H9 (cell line): Measurements from ENCODE around the gene CTSW. TPM values are rescaled to one million over a fixed set of nuclear protein-coding genes. Genes with fewer than 3 reads are reported as not detected.

ENCODE experiments used
- DNase-seq: peaks from one replicate; pipeline ENCODE4 v3.0.0-alpha.2; 2017
- H2AFZ ChIP-seq: one replicate; pipeline ENCODE4 v1.6.1; 2013; ENCODE audit warnings: mild to moderate bottlenecking, low read length, control low read depth, moderate library complexity
- H2AK5ac ChIP-seq: 2 replicates; pipeline ENCODE4 v1.6.1; 2013; ENCODE audit warnings: low read length, control low read depth, mixed read lengths; ENCODE audit not compliant: insufficient read length
- H2BK120ac ChIP-seq: one replicate; pipeline ENCODE4 v1.6.1; 2013; ENCODE audit warnings: low read depth, mild to moderate bottlenecking, low read length, control low read depth, inconsistent platforms; ENCODE audit not compliant: poor library complexity, severe bottlenecking
- H2BK12ac ChIP-seq: 2 replicates; pipeline ENCODE4 v1.6.1; 2013; ENCODE audit warnings: low read length, control low read depth, mixed read lengths, low read depth; ENCODE audit not compliant: insufficient read length
- H2BK15ac ChIP-seq: 2 replicates; pipeline ENCODE4 v1.6.1; 2013; ENCODE audit warnings: low read depth, low read length, control low read depth
- H2BK20ac ChIP-seq: one replicate; pipeline ENCODE4 v1.6.1; 2013; ENCODE audit warnings: low read depth, mild to moderate bottlenecking, low read length, control low read depth, inconsistent platforms; ENCODE audit not compliant: poor library complexity, severe bottlenecking
- H2BK5ac ChIP-seq: 2 replicates; pipeline ENCODE4 v1.6.1; 2013; ENCODE audit warnings: low read length, control low read depth, mixed read lengths; ENCODE audit not compliant: insufficient read length
- H3K14ac ChIP-seq: 2 replicates; pipeline ENCODE4 v1.6.1; 2013; ENCODE audit warnings: low read length, control low read depth; ENCODE audit not compliant: insufficient read depth
- H3K18ac ChIP-seq: 2 replicates; pipeline ENCODE4 v1.6.1; 2013; ENCODE audit warnings: low read depth, mild to moderate bottlenecking, mixed read lengths, low read length, control low read depth; ENCODE audit not compliant: insufficient read length
- H3K23ac ChIP-seq: 2 replicates; pipeline ENCODE4 v1.6.1; 2013; ENCODE audit warnings: low read length, control low read depth, mixed read lengths, low read depth; ENCODE audit not compliant: insufficient read length
- H3K23me2 ChIP-seq: 2 replicates; pipeline ENCODE4 v1.6.1; 2013; ENCODE audit warnings: low read depth, mild to moderate bottlenecking, mixed read lengths, low read length, control low read depth; ENCODE audit not compliant: insufficient read length, poor library complexity, severe bottlenecking
- H3K27ac ChIP-seq: 2 replicates; pipeline ENCODE4 v1.5.1; 2013; ENCODE audit warnings: low read length, control low read depth, mixed read lengths, low read depth; ENCODE audit not compliant: insufficient read length
- H3K27me3 ChIP-seq: 2 replicates; pipeline ENCODE4 v1.6.1; 2013; ENCODE audit warnings: low read length, control low read depth, inconsistent platforms; ENCODE audit not compliant: insufficient read depth
- H3K4ac ChIP-seq: 2 replicates; pipeline ENCODE4 v1.6.1; 2013; ENCODE audit warnings: low read depth, mild to moderate bottlenecking, control low read depth, inconsistent platforms, low read length, moderate library complexity
- H3K4me1 ChIP-seq: 2 replicates; pipeline ENCODE4 v1.6.1; 2013; ENCODE audit warnings: low read length, control low read depth, inconsistent platforms; ENCODE audit not compliant: insufficient read depth
- H3K4me2 ChIP-seq: 2 replicates; pipeline ENCODE4 v1.6.1; 2013; ENCODE audit warnings: low read length, control low read depth, mixed read lengths; ENCODE audit not compliant: insufficient read length, insufficient read depth
- H3K56ac ChIP-seq: 2 replicates; pipeline ENCODE4 v1.6.1; 2013; ENCODE audit warnings: low read depth, mild to moderate bottlenecking, mixed read lengths, low read length, control low read depth; ENCODE audit not compliant: insufficient read length
- H3K79me1 ChIP-seq: 2 replicates; pipeline ENCODE4 v1.6.1; 2013; ENCODE audit warnings: low read depth, mild to moderate bottlenecking, moderate library complexity, low read length, control low read depth, inconsistent platforms; ENCODE audit not compliant: insufficient read depth, poor library complexity, severe bottlenecking
- H3K79me2 ChIP-seq: 2 replicates; pipeline ENCODE4 v1.6.1; 2013; ENCODE audit warnings: low read length, control low read depth, inconsistent platforms; ENCODE audit not compliant: insufficient read depth
- H3K9ac ChIP-seq: 2 replicates; pipeline ENCODE4 v1.6.1; 2013; ENCODE audit warnings: low read length, control low read depth, mixed read lengths; ENCODE audit not compliant: insufficient read length; ENCODE audit errors: extremely low read depth
- H3K9me3 ChIP-seq: one replicate; pipeline ENCODE4 v1.6.1; 2013; ENCODE audit warnings: low read depth, low read length, inconsistent platforms; ENCODE audit not compliant: control insufficient read depth
- H3T11ph ChIP-seq: one replicate; pipeline ENCODE4 v1.6.1; 2013; ENCODE audit warnings: mild to moderate bottlenecking, low read length, control low read depth, inconsistent platforms
- H4K20me1 ChIP-seq: one replicate; pipeline ENCODE4 v1.6.1; 2013; ENCODE audit not compliant: control insufficient read depth, insufficient read length, insufficient read depth
- H4K5ac ChIP-seq: 2 replicates; pipeline ENCODE4 v1.6.1; 2013; ENCODE audit warnings: low read depth, mild to moderate bottlenecking, mixed read lengths, low read length, control low read depth; ENCODE audit not compliant: insufficient read length
- H4K8ac ChIP-seq: replicated peaks from 2 replicates; pipeline ENCODE4 v1.6.1; 2013; ENCODE audit warnings: low read length, control low read depth, mixed read lengths, low read depth; ENCODE audit not compliant: insufficient read length
- H4K91ac ChIP-seq: 2 replicates; pipeline ENCODE4 v1.6.1; 2013; ENCODE audit warnings: low read depth, mild to moderate bottlenecking, moderate library complexity, mixed read lengths, low read length, control low read depth; ENCODE audit not compliant: insufficient read length
- H3K27ac Mint-ChIP-seq, 3 experiments: 2 replicates in 2 of 3; 3 replicates in 1 of 3; pipeline ENCODE4 v1.8.0; 2020 to 2021; ENCODE audit warnings: mixed read lengths in 3 of 3, mild to moderate bottlenecking in 1 of 3, moderate library complexity in 1 of 3
- H3K27me3 Mint-ChIP-seq: 2 replicates; pipeline ENCODE4 v1.8.0; 2021; ENCODE audit warnings: low read depth, mild to moderate bottlenecking, moderate library complexity, mixed read lengths
- H3K36me3 Mint-ChIP-seq, 3 experiments: 2 replicates in 2 of 3; 3 replicates in 1 of 3; pipeline ENCODE4 v1.8.0; 2020 to 2021; ENCODE audit warnings: low read depth in 3 of 3, mixed read lengths in 3 of 3; ENCODE audit not compliant: insufficient read depth in 1 of 3
- H3K4me1 Mint-ChIP-seq, 2 experiments: 2 replicates each; pipeline ENCODE4 v1.8.0; 2020; ENCODE audit warnings: mixed read lengths in 2 of 2
- H3K4me3 Mint-ChIP-seq, 2 experiments: 2 replicates in 1 of 2; 3 replicates in 1 of 2; pipeline ENCODE4 v1.8.0; 2020 to 2021; ENCODE audit warnings: mild to moderate bottlenecking in 2 of 2, mixed read lengths in 2 of 2, moderate library complexity in 1 of 2
- H3K9me3 Mint-ChIP-seq, 2 experiments: 2 replicates in 1 of 2; 3 replicates in 1 of 2; pipeline ENCODE4 v1.8.0; 2020; ENCODE audit warnings: mild to moderate bottlenecking in 2 of 2, mixed read lengths in 2 of 2, moderate library complexity in 1 of 2
- CTCF ChIP-seq: fragments of 200-600 bp; sonication (generic); conservative IDR thresholded peaks from 3 replicates; pipeline ENCODE4 v1.8.0; 2021; ENCODE audit warnings: antibody characterized with exemption, mild to moderate bottlenecking
- WGBS: extraction: QIAGEN DNeasy Blood & Tissue Kit; methylation state at CpG from one replicate; pipeline ENCODE4 v1.1.7; 2013; ENCODE audit warnings: missing lambda C conversion rate, low lambda C conversion rate, mixed read lengths; ENCODE audit not compliant: insufficient read length; ENCODE audit errors: extremely low coverage; 5-methylcytosine and 5-hydroxymethylcytosine counted together
- total RNA-seq: library from RNA; stranded (reverse); gene quantifications from 2 replicates; pipeline ENCODE4 v1.2.1, GENCODE V29; 2021

Gene CTSW
- total RNA-seq, 1 experiment from 2014 or later: not detected

- Mint-ChIP-seq H3K9me3 (no peaks in the 10 kb centered on the region; a peak in 1 of 5 replicates), H3K27ac (no peak overlapping the region), H3K36me3 (no peaks in the 10 kb centered on the region), H3K27me3 (peaks cover 77% of the 10 kb centered on the region), H3K4me3 (no peak overlapping the region), H3K4me1 (peaks cover 14 to 15% of the 10 kb centered on the region in 2 experiments)
- Histone ChIP-seq H3K79me2 (no peaks in the 10 kb centered on the region), H3K14ac (no peak overlapping the region), H2BK15ac (no peak overlapping the region), H4K8ac (no peak overlapping the region), H3K79me1 (no peaks in the 10 kb centered on the region), H3K23ac (no peak overlapping the region), H3T11ph (no peak overlapping the region), H3K9ac (no peak overlapping the region), H3K4me1 (no peaks in the 10 kb centered on the region), H2BK20ac (no peak overlapping the region), H3K4ac (no peak overlapping the region), H2BK5ac (no peak overlapping the region), H3K9me3 (no peaks in the 10 kb centered on the region), H2AK5ac (no peak overlapping the region), H4K5ac (no peak overlapping the region), H4K91ac (no peak overlapping the region), H3K18ac (no peak overlapping the region), H2AFZ (no peak overlapping the region), H3K23me2 (no peaks in the 10 kb centered on the region), H2BK120ac (no peak overlapping the region), H3K56ac (no peak overlapping the region), H3K4me2 (no peak overlapping the region), H3K27ac (no peak overlapping the region), H3K27me3 (no peaks in the 10 kb centered on the region; the same call in 1 of the 2 replicates), H4K20me1 (no peaks in the 10 kb centered on the region), H2BK12ac (no peak overlapping the region)
- no CpG with 5 or more reads among the region's 6 CpGs for WGBS
- no peak for DNase-seq
- no peak for TF ChIP-seq CTCF
These were observed 28.2 kb downstream of the CTSW start for GRCh38 chr11:65907878-65908277.
